ENCODE measurements around the gene OR5K2. TPM values are rescaled to one million over a fixed set of nuclear protein-coding genes. Genes with fewer than 3 reads are reported as not detected.

OR5K2 gene
- total RNA-seq, 1 donor from 2014 or later = not detected

DNA sequence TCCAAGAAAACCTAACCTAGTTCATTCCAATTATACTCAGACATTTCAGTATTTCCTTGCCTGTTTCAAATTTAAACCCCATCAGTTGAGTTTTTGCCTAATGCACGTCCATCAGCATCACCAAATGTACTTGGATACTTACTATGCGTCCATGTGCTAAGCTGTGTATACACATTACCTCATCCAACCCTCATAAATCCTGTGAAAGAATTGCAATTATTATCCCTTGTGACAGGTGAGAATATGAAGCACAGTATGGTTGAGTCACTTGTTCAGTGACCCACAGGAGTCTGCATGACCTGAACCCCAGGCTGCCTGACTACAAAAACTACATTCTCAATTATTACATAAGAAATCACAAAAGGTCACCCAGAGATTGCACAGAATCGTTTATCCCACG, 2.5 kb downstream of the OR5K2 start:
- no peaks in the 10 kb centered on the region for H3K4me1 Mint-ChIP-seq
- H3K4me3 Mint-ChIP-seq = no peak overlapping the region
- H3K27ac Mint-ChIP-seq (ENCODE audit: unreplicated experiment) = no peak overlapping the region
- no peaks in the 10 kb centered on the region for H3K36me3 Mint-ChIP-seq (ENCODE audit: low read depth)
- TF ChIP-seq, protein P1, sequence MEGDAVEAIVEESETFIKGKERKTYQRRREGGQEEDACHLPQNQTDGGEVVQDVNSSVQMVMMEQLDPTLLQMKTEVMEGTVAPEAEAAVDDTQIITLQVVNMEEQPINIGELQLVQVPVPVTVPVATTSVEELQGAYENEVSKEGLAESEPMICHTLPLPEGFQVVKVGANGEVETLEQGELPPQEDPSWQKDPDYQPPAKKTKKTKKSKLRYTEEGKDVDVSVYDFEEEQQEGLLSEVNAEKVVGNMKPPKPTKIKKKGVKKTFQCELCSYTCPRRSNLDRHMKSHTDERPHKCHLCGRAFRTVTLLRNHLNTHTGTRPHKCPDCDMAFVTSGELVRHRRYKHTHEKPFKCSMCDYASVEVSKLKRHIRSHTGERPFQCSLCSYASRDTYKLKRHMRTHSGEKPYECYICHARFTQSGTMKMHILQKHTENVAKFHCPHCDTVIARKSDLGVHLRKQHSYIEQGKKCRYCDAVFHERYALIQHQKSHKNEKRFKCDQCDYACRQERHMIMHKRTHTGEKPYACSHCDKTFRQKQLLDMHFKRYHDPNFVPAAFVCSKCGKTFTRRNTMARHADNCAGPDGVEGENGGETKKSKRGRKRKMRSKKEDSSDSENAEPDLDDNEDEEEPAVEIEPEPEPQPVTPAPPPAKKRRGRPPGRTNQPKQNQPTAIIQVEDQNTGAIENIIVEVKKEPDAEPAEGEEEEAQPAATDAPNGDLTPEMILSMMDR (conservative IDR thresholded peaks at IDR 0.05) = no peak
- DNase-seq (ENCODE audit: low read depth, low spot score) = no peak
- H3K27me3 Mint-ChIP-seq (ENCODE audit: low read depth) = peaks cover 3% of the 10 kb centered on the region
- H3K9me3 Mint-ChIP-seq = no peaks in the 10 kb centered on the region

DNA sequence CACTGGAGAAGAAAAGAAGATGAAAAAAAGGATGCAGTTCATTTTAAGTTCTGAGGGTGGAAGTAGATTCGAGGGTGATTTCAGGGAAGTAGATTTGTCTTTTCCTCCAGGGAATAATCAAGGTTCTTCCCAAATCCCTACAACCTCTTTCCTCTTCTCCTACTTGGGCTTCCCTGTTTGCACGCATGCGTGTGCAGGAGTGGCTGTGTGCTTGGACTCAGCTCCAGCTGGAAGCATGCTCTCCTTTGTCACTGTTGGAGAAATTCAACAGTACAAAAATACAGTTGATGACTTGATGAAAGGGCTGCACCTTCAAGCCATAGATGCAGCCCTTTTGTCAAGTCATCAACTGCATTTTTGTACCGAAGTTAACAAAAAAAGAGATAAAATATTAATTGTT, 3.8 kb downstream of the OR5K2 start:
- TF ChIP-seq, protein P1 (conservative IDR thresholded peaks at IDR 0.05) = no peak
- Mint-ChIP-seq H3K36me3 (ENCODE audit: low read depth) (peaks cover 2% of the 10 kb centered on the region), H3K27me3 (ENCODE audit: low read depth) (no peaks in the 10 kb centered on the region), H3K9me3 (peaks cover 3% of the 10 kb centered on the region), H3K4me1 (no peaks in the 10 kb centered on the region), H3K27ac (ENCODE audit: unreplicated experiment) (no peak overlapping the region), H3K4me3 (no peak overlapping the region)
- DNase-seq (ENCODE audit: low read depth, low spot score) = no peak

DNA sequence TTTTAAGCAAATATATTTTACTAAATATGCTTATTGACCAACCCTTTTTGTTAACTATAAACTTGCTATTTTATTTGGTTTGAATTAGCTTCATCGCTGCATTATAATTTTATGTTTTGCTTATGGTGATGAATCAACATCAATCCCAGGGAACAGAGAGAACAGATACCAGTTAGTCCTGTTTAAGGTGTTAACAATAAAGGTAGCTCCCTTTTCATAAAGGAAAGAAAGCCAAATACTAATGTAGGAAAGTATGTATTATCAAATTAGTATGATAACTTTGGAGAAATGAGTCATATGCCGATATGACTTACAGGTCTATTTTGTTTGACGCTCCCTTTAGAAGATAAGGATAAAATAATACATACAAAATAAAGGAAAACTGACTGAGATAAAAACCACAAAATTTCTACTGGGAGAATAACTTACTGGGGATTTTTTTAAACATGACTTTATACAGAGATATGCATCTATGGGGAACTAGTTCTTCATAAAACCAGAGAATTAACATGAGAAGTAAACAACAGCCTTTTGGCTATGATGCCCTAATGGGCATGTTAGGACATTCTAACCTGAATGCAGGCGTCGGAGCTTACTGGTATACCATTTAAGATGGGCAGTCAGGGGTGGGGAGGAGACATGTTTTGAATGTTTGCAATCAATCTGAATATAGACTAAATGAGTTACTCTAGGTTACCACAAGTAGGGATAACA, 4.5 kb downstream of the OR5K2 start:
- no peaks in the 10 kb centered on the region for H3K27me3 Mint-ChIP-seq (ENCODE audit: low read depth)
- peaks cover 5% of the 10 kb centered on the region for H3K9me3 Mint-ChIP-seq
- no peaks in the 10 kb centered on the region for H3K4me1 Mint-ChIP-seq
- no peak for DNase-seq (ENCODE audit: low read depth, low spot score)
- TF ChIP-seq, protein P1 (conservative IDR thresholded peaks at IDR 0.05) = no peak
- H3K36me3 Mint-ChIP-seq (ENCODE audit: low read depth) = peaks cover 2% of the 10 kb centered on the region
- no peak overlapping the region for H3K4me3 Mint-ChIP-seq
- H3K27ac Mint-ChIP-seq (ENCODE audit: unreplicated experiment) = no peak overlapping the region

DNA sequence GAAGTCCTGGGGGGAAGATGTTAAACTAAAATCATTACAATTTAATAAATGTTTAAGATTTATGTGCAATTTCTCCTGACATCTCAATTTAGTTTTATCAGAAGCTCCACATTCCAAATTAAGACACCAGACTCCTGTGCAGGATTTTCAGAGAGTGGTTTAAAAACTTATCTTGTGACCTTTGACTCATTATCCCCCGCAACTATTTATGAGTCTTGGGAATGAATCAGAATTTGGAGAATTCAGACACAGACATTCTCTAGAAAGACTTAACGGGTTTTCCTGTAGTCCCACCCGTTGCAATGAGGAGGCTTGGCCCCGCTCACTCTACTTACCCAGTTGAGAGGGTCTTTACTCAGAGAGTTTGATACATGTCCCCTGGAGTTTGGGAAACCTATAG, 7.1 kb downstream of the OR5K2 start:
- Mint-ChIP-seq H3K27ac (ENCODE audit: unreplicated experiment) (no peak overlapping the region), H3K9me3 (peaks cover 5% of the 10 kb centered on the region), H3K4me3 (no peak overlapping the region), H3K4me1 (no peaks in the 10 kb centered on the region), H3K27me3 (ENCODE audit: low read depth) (no peaks in the 10 kb centered on the region), H3K36me3 (ENCODE audit: low read depth) (peaks cover 5% of the 10 kb centered on the region)
- TF ChIP-seq, protein P1 (conservative IDR thresholded peaks at IDR 0.05) = no peak
- DNase-seq (ENCODE audit: low read depth, low spot score) = no peak

DNA sequence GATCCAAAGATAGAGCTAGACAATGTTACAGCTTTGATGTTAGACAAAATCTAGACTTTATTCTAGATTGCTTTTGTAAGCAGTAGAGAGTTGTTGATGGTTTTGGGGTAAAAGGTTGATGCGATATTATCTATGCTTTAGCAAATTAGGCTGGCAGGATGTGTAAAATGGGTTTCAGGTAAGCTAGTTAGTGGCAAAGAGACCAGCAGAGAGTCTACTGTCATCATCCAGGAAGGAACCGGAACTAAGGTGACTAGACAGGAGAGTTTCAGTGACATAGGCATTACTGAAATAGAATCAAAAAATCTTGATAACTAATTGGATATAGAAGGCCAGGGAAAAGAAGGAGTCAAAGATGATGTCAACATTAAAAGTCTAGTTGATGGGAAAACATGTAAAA, 11.1 kb downstream of the OR5K2 start:
- DNase-seq (ENCODE audit: low read depth, low spot score) = no peak

More for the DNA sequence above, 11.1 kb downstream of the OR5K2 start:
- Mint-ChIP-seq H3K36me3 (ENCODE audit: low read depth) (peaks cover 5% of the 10 kb centered on the region), H3K27me3 (ENCODE audit: low read depth) (no peaks in the 10 kb centered on the region), H3K4me1 (no peaks in the 10 kb centered on the region), H3K27ac (ENCODE audit: unreplicated experiment) (no peak overlapping the region), H3K4me3 (no peak overlapping the region), H3K9me3 (peaks cover 5% of the 10 kb centered on the region)
- TF ChIP-seq, protein P1 (conservative IDR thresholded peaks at IDR 0.05) = no peak
